Activated CD8-positive, alpha-beta memory T cell treated with anti-CD3 and anti-CD28 coated beads, Interleukin-2, amount 50 U/mL, for 1 hour (primary cell): ENCODE measurements around the gene SPNS3.

Source experiments
- DNase-seq: peaks from one replicate; pipeline ENCODE4 v3.0.0-alpha.2; 2020; ENCODE audit errors: extremely low read depth

Gene SPNS3

GRCh38 chr17:4509401-4509800 lies 75.7 kb downstream of the SPNS3 start:
- no peak for DNase-seq

- DNase-seq: no peak
Measured at GRCh38 chr17:4509923-4510617, 76.3 kb downstream of the SPNS3 start.

- DNase-seq: no peak
Measured at GRCh38 chr17:4510618-4510941, 76.8 kb downstream of the SPNS3 start.

GRCh38 chr17:4511199-4511932 lies 77.6 kb downstream of the SPNS3 start:
- no peak for DNase-seq

- DNase-seq: no peak
Measured at GRCh38 chr17:4512156-4513112, 78.7 kb downstream of the SPNS3 start.

- DNase-seq: no peak
Measured at GRCh38 chr17:4513113-4514032, 79.6 kb downstream of the SPNS3 start.

GRCh38 chr17:4514206-4514605 lies 80.5 kb downstream of the SPNS3 start:
- no peak for DNase-seq

- DNase-seq: no peak
Measured at GRCh38 chr17:4514779-4515178, 81.0 kb downstream of the SPNS3 start.

DNA sequence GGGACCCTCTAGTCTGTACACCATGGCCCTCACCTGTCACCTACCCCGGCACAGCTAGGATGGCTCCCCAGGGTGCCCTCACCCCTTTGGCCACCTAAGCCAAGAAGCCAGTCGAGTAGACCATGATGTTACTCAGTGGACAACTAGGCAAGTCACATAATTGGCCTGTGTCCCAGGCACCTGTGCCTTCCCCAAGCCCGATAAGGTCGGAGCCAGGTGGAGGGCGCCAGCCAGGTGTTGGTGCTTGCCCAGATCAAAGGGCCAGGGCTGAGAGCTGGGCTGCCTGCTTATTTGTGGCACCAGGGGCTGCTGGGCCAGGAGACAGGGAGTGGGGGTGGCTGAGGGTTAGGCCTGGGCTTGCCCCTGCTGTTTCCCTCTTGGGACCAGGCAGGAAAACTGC lies 81.8 kb downstream of the SPNS3 start:
- DNase-seq: no peak

- no peak for DNase-seq
Measured at GRCh38 chr17:4516735-4517134, 83.0 kb downstream of the SPNS3 start.

DNA sequence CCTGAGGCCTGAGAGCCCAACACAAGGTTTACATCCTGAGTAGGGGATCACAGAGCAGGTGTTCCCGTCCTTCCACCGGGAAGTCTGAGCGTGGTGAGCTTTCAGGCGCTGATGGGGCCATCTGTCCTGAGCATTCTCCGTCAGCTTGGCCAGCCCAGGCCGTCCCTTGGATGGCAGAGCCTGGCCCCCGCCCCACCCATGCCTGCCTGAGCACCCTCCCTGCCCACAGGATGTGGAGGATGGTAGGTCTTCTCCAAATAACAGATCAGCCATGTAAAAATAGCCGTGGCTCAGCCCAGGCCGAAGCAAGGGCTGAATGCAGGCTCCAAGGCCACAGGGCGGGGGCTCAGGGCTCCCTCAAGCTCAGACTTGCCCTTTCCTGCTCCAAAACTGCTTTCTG lies 85.2 kb downstream of the SPNS3 start:
- no peak for DNase-seq

- DNase-seq: no peak
Measured at GRCh38 chr17:4519361-4519788, 85.6 kb downstream of the SPNS3 start.

GRCh38 chr17:4520060-4520893 lies 86.5 kb downstream of the SPNS3 start:
- DNase-seq: no peak

GRCh38 chr17:4520894-4521600 lies 87.3 kb downstream of the SPNS3 start:
- DNase-seq: no peak

GRCh38 chr17:4522661-4523060 lies 88.9 kb downstream of the SPNS3 start:
- no peak for DNase-seq

DNA sequence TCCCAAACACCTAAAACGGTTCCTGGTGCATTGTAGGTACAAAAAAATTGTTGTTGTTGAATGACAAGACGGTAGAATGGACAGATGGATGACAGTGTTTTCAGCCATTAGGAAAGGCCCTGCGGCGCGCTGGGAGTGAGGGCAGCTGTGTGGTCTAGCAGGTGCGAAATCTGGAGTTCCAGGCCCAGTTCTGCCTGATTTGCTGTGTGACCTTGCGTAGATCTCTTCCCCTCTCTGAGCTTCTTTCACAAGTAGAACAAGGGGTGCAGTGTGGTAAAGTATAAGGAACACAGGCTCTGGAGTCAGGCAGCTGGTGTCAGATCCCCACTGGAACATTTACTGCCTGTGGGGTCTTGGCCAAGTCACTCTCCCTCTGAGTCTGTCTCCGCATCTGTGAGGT lies 90.2 kb downstream of the SPNS3 start:
- DNase-seq: no peak

DNA sequence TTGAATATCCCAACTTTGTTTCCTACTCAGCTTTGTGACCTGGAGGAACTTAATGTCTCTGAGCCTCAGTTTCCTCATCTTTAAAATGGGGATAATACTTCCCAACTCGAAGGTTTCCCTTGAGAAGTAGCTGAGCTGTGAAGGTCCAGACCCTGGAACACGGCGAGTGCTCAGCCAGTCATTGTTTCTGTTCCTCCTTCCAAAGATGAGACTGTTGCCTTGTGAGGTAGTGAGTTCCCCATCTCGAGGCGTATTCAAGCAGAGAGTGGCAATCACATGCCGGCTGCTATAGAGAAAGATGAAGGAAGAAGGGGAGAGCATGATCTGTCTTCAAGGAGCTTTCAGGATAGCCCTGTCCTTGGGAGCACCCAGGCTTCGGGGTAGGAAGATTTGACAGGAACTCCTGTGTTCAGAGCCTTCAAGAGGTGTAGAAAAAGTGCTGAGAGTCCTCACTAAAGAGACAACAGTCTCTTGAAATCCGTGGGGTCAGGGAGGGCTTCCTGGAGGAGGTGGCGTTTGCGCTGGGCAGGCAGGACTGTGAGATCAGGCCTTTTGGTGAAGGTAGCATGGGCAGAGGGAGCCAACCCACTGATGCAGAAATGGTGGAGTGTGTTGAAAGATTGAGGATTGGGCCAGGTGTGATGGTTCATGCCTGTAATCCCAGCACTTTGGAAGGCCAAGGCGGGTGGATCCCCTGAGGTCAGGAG lies 92.1 kb downstream of the SPNS3 start:
- no peak for DNase-seq

- no peak for DNase-seq
Measured at GRCh38 chr17:4527134-4527533, 93.4 kb downstream of the SPNS3 start.

- no peak for DNase-seq
Measured at GRCh38 chr17:4527566-4528125, 93.9 kb downstream of the SPNS3 start.
